ENCODE measurements around the gene B4GALT6.

GRCh38 chr18:31697351-31698298 lies 13.2 kb upstream of the B4GALT6 start:
- TF ChIP-seq CTCF (conservative IDR thresholded peaks at IDR 0.05; ENCODE audit: low read length) (no peak), EZH2phosphoT487 (IDR thresholded peaks at IDR 0.05; ENCODE audit: borderline replicate concordance) (no peak)
